HUES6 (cell line): Measurements from ENCODE around the gene CCDC107.
"Not testable (repeated sequence)": the region's sequence is repeated elsewhere in the genome, so short reads cannot be mapped to it uniquely, and the experiment has no call there.

Source experiments
- H3K27ac ChIP-seq: 2 replicates; pipeline ENCODE4 v1.7.0; 2013; ENCODE audit warnings: low read depth, mild to moderate bottlenecking, low read length, inconsistent platforms
- H3K27me3 ChIP-seq: 2 replicates; pipeline ENCODE4 v1.6.1; 2013; ENCODE audit warnings: low read length; ENCODE audit not compliant: control insufficient read depth, insufficient read depth
- H3K36me3 ChIP-seq: 2 replicates; pipeline ENCODE4 v1.6.1; 2013; ENCODE audit warnings: low read length; ENCODE audit not compliant: control insufficient read depth, insufficient read depth
- H3K4me1 ChIP-seq: 2 replicates; pipeline ENCODE4 v1.6.1; 2013; ENCODE audit warnings: low read length; ENCODE audit not compliant: control insufficient read depth, insufficient read depth
- H3K4me3 ChIP-seq: 2 replicates; pipeline ENCODE4 v1.5.1; 2013; ENCODE audit warnings: low read depth, low read length
- H3K9ac ChIP-seq: one replicate; pipeline ENCODE4 v1.6.1; 2013; ENCODE audit warnings: mild to moderate bottlenecking, low read length
- H3K9me3 ChIP-seq: 2 replicates; pipeline ENCODE4 v1.6.1; 2013; ENCODE audit warnings: low read depth, low read length; ENCODE audit not compliant: control insufficient read depth, insufficient read depth

Gene CCDC107

DNA sequence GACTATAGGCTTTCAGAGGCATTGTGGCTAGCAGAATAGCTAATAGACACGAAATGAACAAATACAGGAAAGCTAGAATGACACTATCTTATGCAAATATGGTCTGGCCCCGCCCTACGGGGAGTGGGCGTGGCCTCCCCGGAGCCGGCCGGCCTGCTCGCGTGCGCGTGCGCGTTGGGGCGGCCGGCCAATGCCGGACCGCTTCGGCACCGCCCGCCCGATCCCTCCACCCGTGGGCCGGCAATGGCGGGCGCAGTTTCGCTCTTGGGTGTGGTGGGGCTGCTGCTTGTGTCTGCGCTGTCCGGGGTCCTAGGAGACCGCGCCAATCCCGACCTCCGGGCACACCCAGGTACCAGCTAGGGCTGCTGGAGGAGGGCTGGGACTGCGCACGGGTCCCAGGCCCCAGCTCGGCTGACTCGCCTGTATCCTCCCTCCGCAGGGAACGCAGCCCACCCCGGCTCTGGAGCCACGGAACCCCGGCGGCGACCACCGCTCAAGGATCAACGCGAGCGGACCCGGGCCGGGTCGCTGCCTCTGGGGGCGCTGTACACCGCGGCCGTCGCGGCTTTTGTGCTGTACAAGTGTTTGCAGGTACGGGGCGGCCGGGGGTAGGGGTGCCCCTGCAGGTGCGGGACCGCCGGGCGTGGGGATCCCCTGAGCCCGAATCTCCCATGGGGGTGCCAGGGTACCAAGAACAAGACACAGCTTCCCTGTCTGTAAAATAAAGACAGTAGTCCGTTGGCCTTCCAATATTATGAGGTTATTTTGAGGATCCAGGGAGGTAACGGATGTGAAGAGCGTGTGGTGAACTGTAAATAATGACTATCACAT is at the start of gene CCDC107:
Gene CCDC107 (plus strand): TSS at position 156 of the 831 bp plus-strand sequence. CDS start 88 bp downstream, at position 244.
- H3K4me3 ChIP-seq: peak within 1 kb of the TSS; percentile 89
- H3K4me1 ChIP-seq: peaks cover 7% of the 10 kb centered on the region; the same call in 1 of the 2 replicates
- H3K9me3 ChIP-seq: no peaks in the 10 kb centered on the region
- peak within 1 kb of the TSS; percentile 99 for H3K27ac ChIP-seq
- H3K36me3 ChIP-seq: peaks cover 29% of the 10 kb centered on the region
- H3K9ac ChIP-seq: peak within 1 kb of the TSS; percentile 93
- 0 out of 2 replicates have a peak, but pooled peaks cover 9% of the 10 kb centered on the region for H3K27me3 ChIP-seq

DNA sequence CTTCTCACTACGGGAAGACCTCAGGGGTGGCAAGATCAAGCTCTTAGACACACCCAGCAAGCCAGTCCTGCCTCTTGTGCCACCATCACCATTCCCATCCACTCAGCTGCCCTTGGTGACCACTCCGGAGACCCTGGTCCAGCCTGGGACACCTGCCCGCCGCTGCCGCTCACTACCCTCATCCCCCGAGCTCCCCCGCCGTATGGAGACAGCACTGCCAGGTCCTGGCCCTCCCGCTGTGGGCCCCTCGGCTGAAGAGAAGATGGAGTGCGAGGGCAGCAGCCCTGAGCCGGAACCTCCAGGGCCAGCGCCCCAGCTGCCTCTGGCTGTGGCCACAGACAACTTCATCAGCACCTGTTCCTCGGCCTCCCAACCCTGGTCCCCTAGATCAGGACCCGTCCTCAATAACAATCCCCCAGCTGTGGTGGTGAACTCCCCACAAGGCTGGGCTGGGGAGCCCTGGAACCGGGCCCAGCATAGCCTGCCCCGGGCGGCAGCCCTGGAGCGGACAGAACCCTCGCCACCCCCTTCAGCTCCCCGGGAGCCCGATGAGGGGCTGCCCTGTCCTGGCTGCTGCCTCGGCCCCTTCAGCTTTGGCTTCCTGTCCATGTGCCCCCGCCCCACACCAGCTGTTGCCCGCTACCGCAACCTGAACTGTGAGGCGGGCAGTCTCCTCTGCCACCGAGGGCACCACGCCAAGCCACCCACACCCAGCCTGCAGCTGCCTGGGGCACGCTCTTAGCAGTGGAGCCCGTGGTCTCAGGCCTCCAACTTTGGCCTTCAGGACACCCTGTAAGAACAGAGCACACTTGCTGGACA is 48.9 kb upstream of the CCDC107 start:
- Histone ChIP-seq H3K27ac (no peak overlapping the region), H3K9ac (no peak overlapping the region), H3K36me3 (peaks cover 24% of the 10 kb centered on the region)

GRCh38 chr9:35609820-35610163 is 48.3 kb upstream of the CCDC107 start:
- Histone ChIP-seq H3K4me3 (no peak overlapping the region), H3K27me3 (peaks cover 7% of the 10 kb centered on the region; the same call in 1 of the 2 replicates), H3K36me3 (peaks cover 24% of the 10 kb centered on the region), H3K4me1 (peaks cover 4% of the 10 kb centered on the region; the same call in 1 of the 2 replicates), H3K9ac (no peak overlapping the region), H3K27ac (no peak overlapping the region), H3K9me3 (no peaks in the 10 kb centered on the region)

More for the DNA sequence above, 48.9 kb upstream of the CCDC107 start:
- Histone ChIP-seq H3K27me3 (peaks cover 1% of the 10 kb centered on the region; the same call in 1 of the 2 replicates), H3K9me3 (no peaks in the 10 kb centered on the region), H3K4me3 (no peak overlapping the region), H3K4me1 (peaks cover 4% of the 10 kb centered on the region; the same call in 1 of the 2 replicates)

DNA sequence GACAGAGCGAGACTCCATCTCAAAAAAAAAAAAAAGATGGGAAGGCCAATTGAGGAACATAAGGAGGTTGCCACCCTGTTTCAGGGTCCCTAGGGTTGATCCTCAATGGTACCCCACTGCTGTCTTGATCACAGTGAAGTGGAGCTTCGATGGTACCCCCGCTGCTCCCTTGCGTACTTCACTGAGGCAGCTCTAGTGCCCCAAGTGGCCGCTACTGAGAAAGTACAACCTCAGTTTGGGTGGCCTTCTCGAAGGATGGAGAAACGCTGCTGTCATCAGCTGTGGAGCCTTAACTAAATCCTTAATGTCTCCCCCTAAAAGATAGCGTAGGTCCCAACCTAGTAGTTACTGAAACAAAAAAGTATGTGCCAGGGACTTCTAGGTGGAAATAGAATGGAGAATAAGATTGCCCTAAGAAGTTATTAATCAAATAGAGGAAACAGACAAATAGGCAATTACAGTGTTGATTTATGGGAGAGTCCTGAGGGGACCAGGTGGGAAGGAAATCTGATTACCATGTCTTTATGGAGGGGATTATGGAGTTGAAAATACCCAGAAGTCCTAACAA is 46.8 kb upstream of the CCDC107 start:
- no peaks in the 10 kb centered on the region for H3K9me3 ChIP-seq
- H3K36me3 ChIP-seq: peaks cover 24% of the 10 kb centered on the region
- no peak overlapping the region for H3K9ac ChIP-seq
- no peak overlapping the region for H3K27ac ChIP-seq
- peaks cover 7% of the 10 kb centered on the region for H3K4me1 ChIP-seq
- no peak overlapping the region for H3K4me3 ChIP-seq
- peaks cover 22% of the 10 kb centered on the region for H3K27me3 ChIP-seq

- not testable (repeated sequence) for H3K9ac ChIP-seq, H3K9me3 ChIP-seq, H3K4me3 ChIP-seq, H3K27ac ChIP-seq
- peaks cover 29% of the 10 kb centered on the region for H3K27me3 ChIP-seq
- peaks cover 11% of the 10 kb centered on the region for H3K4me1 ChIP-seq
- peaks cover 24% of the 10 kb centered on the region for H3K36me3 ChIP-seq
Measured at GRCh38 chr9:35612066-35612465, 46.0 kb upstream of the CCDC107 start.

- Histone ChIP-seq H3K4me3 (no peak overlapping the region), H3K36me3 (peaks cover 22% of the 10 kb centered on the region), H3K4me1 (peaks cover 11% of the 10 kb centered on the region), H3K9me3 (no peaks in the 10 kb centered on the region), H3K9ac (no peak overlapping the region), H3K27ac (no peak overlapping the region), H3K27me3 (peaks cover 37% of the 10 kb centered on the region)
Measured at GRCh38 chr9:35612843-35613242, 45.2 kb upstream of the CCDC107 start.

DNA sequence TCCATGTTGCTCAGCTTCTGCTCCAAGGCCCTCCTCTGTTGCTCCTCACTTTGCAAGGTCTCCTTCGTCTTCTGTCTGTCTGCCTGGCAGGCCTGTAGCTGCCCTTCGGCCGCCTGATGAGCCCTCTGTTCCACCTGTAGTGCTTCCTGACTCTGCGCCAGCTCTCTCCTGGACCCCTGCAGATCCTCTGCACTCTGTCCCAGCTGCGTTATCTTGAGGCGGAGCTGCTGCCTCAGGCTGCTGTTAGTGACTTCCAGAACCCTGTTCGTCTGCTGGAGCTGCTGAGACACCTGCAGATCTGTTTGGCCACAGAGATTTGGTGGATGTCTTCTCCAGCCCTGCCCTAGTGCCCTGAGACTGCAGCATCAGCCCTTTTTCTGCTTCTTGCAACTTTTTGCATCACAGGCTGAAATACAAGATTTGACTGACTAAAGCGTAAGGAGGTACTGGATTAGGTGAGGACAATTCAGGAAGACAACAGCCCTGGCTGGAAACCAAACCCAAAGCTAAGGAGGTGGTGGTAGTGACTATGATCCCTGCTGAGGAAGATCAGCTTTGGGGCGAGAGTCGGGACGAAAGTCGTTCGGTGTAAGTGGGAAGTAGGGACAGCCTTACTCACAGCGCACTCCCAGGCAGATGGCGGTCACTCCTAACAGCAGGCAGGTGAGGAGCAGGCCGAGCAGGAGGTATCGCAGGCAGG is 42.0 kb upstream of the CCDC107 start:
- no peaks in the 10 kb centered on the region for H3K36me3 ChIP-seq
- H3K9me3 ChIP-seq: no peaks in the 10 kb centered on the region
- H3K9ac ChIP-seq: peak overlapping the region; percentile 17
- peak overlapping the region; percentile 59 for H3K4me3 ChIP-seq
- peaks cover 51% of the 10 kb centered on the region for H3K27me3 ChIP-seq
- H3K4me1 ChIP-seq: peaks cover 11% of the 10 kb centered on the region
- no peak overlapping the region for H3K27ac ChIP-seq

GRCh38 chr9:35616681-35617459 is 41.2 kb upstream of the CCDC107 start:
- H3K36me3 ChIP-seq: no peaks in the 10 kb centered on the region
- no peaks in the 10 kb centered on the region for H3K9me3 ChIP-seq
- H3K4me3 ChIP-seq: peak overlapping the region; percentile 59
- no peak overlapping the region for H3K27ac ChIP-seq
- peak overlapping the region; percentile 17 for H3K9ac ChIP-seq
- H3K27me3 ChIP-seq: peaks cover 51% of the 10 kb centered on the region
- H3K4me1 ChIP-seq: peaks cover 11% of the 10 kb centered on the region

GRCh38 chr9:35617548-35617947 is 40.5 kb upstream of the CCDC107 start:
- Histone ChIP-seq H3K4me3 (peak overlapping the region; percentile 59), H3K9me3 (no peaks in the 10 kb centered on the region), H3K36me3 (no peaks in the 10 kb centered on the region), H3K27me3 (peaks cover 51% of the 10 kb centered on the region), H3K4me1 (peaks cover 11% of the 10 kb centered on the region), H3K9ac (no peak overlapping the region), H3K27ac (no peak overlapping the region)

GRCh38 chr9:35618325-35618727 is 39.8 kb upstream of the CCDC107 start, which contains the start of gene CD72:
Gene CD72 (minus strand): TSS chr9:35618413. CDS start chr9:35618303, 110 bp downstream.
- H3K9ac ChIP-seq: peak within 1 kb of the TSS; percentile 13
- H3K27me3 ChIP-seq: peaks cover 51% of the 10 kb centered on the region
- peaks cover 11% of the 10 kb centered on the region for H3K4me1 ChIP-seq
- H3K9me3 ChIP-seq: no peaks in the 10 kb centered on the region
- H3K27ac ChIP-seq: no peak within 1 kb of the TSS
- no peaks in the 10 kb centered on the region for H3K36me3 ChIP-seq
- peak within 1 kb of the TSS; percentile 59 for H3K4me3 ChIP-seq
